Stimulated activated CD8-positive, alpha-beta memory T cell treated with anti-CD3 and anti-CD28 coated beads, Interleukin-15, amount 100 ng/mL, for 1 hour (primary cell): ENCODE data around the gene MFGE8.
"Not testable (repeated sequence)": the region's sequence is repeated elsewhere in the genome, so short reads cannot be mapped to it uniquely, and the experiment has no call there.

Experiments used
- DNase-seq: peaks from one replicate; pipeline ENCODE4 v3.0.0-alpha.2; 2020; ENCODE audit warnings: low read depth

The MFGE8 gene, protein sequence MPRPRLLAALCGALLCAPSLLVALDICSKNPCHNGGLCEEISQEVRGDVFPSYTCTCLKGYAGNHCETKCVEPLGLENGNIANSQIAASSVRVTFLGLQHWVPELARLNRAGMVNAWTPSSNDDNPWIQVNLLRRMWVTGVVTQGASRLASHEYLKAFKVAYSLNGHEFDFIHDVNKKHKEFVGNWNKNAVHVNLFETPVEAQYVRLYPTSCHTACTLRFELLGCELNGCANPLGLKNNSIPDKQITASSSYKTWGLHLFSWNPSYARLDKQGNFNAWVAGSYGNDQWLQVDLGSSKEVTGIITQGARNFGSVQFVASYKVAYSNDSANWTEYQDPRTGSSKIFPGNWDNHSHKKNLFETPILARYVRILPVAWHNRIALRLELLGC

DNA sequence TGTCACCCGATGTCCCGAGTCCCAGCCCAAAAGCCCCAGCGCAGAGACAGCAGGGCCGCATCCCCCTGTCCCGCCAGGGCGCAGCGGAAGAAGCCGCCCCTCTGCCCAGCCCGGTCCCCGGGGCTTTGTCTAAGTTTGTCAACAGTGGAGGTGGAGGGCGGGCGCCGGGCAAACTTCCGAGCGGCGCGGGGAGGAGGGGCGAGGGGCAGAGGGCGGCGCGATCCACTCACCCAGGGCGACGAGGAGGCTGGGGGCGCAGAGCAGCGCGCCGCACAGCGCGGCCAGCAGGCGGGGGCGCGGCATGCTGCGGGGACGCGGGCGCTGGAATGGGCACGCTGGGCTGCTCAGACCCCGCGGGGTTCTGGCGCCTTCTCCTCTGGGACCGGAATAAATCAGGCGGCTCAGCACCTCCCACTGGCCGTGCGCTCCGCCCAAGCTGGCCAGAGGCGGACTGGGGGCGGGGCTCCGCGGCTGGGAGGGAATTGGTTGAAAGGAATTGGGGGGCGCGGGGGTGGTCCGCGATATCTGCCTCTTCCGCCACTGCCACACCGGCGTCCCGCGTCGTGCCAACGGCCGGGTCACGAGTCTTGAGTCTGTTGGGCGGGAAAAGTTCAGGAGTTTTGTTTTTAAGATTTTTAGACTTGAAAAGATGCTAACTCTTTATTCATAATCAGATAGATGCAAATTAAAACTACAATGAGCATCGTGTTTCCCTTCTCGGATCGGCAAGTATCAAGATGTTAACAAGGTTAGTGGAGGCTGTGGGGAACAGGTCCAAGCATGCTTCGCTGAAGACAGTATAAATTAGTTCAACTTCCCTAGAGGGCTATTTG is at the start of gene MFGE8:
Gene MFGE8 (minus strand): TSS at position 363 of the 833 bp plus-strand sequence. CDS start 60 bp downstream, at position 303.
- DNase-seq = peak; percentile 39

DNA sequence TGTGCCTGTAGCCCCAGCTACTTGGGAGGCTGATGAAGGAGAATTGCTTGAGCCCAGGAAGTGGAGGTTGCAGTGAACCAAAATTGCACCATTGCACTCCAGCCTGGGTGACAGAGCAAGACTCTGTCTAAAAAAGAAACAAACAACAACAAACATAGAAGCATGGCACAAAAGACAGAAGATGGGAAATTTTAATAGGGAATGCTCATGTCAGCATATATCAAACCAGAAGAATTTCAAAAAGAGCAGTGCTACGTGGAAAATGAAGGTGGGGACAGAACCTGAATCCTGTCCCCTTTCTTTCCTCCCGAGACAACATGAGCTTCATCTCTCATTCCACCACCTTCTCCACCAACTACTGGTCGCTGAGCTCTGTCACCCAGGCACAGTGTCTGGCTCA is 46.3 kb upstream of the MFGE8 start:
- DNase-seq = no peak

DNA sequence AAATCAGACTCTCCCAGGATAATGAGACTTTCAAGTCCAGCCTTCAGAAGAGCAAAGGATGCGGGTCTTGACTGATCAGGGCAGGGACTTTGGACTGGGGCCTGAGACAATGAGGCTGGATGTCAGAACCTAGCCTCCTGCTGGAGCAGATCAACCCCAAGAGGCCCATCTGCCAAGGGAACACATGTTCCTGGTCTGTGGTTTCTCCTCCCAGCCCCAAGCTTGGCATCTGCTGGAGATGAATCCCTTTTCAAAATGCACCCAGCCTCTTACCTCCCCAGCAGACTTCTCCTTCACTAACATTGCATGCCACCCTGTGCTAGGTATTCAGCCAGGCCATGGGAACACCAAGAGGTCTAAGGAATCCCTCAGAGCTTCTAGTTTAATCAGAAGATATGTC is 43.7 kb upstream of the MFGE8 start:
- no peak for DNase-seq

DNA sequence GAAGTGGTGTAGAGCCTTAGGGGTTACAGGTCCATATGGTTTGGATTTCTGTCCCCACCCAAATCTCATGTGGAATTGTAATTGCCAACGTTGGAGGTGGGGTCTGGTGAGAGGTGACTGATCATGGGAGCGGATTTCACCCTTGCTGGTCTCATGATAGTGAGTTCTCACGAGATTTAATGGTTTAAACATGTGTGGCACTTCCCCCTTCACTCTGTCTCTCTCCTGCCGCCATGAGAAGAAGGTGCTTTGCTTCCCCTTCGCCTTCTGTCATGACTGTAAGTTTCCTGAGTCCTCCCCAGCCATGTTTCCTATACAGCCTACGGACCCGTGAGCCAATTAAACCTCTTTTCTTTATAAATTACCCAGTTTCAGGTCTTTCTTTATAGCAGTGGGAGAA is 43.1 kb upstream of the MFGE8 start:
- no peak for DNase-seq

DNA sequence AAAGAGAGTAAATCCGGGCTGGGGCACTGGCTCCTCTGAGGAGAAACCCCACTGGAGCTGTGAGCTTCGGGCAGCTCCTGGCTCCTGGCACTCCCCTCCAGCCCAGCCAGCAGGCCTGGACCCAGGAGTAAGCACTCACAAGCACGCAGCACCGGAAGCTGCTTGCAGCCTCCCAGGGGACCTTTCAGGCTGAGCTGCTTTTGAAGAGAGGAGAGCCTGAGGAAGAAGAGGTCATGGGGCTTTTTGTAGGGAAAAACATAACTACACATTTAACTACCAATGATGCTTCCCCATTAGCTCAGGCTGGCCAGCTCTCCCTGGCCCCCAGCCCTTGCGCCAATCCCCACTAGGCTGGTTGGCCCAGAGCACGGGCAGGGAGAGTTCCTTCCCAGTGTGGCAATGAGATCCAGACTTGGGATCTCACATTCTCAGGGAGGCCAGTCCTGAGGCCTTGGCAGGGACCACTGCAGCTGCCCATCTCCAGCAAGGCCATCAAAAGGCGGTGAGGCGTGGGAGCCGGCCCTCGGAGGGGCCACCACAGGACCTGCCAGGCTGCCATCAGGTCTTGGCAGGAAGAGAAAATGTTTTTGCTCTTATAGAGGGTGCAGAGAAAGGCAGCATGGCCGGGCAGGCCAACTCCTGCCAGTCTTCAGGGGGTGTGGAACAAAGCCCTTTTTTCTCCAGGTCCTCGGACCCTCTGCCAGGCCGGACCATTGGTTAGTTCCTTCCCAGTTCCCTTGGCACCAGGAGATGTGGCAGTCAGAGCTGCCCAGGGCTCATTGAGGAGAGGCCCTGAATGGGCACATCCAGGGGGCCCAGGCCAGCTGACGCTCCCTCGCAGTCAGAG is 41.5 kb upstream of the MFGE8 start:
- DNase-seq = no peak

DNA sequence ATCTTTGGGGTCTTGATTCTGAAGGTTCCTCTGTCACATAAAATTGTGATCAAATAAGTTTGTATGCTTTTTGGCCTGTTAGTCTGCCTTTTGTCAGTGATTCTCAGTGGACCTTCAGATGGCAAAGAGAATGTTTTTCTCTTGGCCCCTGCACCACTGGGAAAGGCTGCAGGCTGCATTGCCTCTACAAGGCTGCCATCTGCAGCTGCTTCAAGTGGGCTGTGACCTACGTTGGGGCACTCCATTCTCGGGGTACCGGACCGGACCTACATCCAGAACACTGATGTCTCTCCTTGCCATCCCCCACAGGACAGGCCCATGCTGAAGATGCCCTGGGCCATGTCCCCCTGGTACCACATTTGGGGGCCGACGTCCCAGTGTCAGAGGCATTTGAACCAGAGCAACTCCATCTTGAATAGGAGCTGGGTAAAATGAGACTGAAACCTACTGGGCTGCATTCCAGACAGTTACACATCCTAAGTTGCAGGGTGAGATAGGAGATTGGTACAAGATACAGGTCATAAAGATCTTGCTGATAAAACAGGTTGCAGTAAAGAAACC is 37.5 kb upstream of the MFGE8 start:
- no peak for DNase-seq

DNA sequence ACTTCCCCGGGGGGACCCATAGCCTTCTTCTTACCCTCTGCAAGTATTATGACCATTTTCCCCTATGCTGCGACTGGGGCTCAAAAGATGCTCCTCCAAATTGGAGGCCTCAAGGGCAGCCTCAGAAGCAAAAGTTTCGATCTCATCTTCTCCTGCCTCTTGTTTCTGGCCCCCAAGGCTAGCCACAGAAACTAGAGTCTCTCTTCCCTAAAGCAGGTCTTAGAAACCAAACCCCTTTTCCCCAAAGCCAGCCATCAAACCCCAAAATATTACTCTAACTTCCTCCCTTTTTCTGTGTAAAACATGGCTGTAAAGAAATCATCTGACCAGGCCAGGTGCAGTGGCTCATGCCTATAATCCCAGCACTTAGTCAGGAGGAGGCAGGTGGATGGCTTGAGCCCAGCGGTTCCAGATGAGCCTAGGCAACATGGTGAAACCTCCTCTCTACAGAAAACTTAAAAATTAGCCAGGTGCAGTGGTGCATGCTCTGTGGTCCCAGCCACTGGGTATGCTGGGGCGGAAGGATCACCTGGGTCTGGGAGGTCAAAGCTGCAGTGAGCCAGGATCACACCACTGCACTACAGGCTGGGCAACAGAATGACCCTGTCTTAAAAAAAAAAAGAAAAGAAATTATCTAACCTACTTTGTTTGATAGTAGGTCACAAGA is 36.7 kb upstream of the MFGE8 start:
- no peak for DNase-seq

DNA sequence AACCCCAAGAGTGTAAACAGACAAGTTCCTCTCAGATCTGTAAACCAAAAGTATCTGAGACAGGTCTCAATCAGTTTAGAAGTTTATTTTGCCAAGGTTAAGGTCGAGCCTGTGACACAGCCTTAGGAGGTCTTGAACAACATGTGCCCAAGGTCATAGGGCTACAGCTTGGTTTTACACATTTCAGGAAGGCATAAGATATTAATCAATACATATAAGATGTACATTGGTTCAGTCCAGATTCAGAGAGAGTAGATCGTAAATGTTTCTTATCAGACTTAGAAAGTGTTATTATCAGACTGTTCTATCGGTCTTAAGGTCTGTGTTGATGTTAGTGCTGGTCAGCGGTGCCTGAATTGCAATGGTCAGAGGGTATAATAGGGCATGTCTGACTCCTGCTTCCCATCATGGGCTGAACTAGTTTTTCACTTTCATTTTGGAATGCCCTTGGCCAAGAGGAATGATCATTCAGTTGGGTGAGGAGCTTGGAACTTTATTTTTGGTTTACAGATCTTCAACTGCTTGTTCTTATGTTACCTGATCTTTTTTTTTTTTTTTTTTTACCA is 27.0 kb upstream of the MFGE8 start:
- DNase-seq = no peak

DNA sequence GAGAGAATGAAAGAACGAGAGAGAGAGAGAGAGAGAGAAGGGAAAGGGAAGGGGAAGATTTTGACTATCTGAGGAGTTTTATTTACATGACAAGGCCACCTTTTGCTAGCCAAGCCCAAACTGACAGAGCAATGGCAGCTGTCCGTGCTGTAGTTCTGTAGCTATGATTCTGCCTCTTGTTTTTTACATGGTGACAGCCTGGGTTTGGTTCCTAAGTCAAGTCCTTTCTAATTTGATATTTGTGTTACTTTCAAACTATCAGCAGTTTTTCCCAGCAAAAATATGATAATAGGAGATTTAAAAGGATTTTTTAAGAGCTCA is 26.3 kb upstream of the MFGE8 start:
- no peak for DNase-seq

DNA sequence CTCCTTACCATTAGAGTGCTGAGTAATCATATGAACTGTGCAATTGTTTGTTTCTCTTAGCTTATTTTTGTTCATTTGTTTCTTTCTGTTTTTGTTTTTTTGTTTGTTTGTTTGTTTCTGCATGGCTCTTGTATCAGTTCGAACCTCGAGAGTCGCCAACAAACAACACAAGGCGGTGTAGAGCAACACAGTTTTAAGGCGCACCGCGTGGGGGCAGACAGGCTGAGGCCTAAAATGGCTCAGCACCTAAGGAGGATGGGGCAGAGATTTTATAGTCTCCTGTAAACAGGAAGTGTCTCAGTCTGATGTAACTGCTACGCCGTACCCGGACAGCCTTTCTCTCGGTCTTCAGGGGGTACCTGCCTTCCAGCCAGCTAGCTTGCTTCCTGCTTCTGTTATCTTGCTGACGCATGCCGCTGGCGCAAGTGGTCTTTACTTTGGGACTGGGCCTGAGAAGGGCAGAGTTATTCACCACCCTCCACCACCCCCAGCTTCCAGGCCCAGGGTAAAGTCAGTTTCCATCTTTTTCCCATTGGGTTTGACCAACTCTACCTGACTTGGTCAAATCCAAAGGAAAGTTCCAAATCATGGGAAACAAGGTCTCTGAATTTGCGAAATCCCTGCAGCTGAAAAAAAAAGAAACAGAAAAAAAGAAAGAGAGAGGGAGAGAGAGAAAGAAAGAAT is 25.8 kb upstream of the MFGE8 start:
- no peak for DNase-seq

DNA sequence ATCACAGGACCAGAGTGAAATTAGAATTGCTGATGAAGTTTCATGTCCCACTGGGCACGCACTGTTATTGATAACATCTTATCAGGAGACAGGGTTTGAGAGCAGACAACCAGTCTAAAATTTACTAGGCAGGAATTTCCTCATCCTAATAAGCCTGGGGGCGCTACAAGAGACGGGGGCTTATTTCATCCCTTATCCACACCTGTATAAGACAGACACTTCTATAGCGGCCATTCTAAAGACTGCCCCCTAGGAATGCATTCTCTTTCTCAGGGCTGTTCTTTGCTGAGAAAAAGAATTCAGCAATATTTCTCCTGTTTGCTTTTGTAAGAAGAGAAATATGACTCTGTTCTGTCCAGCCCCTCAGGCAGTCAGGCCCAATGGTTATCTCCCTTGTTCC is 21.3 kb upstream of the MFGE8 start:
- not testable (repeated sequence) for DNase-seq

DNA sequence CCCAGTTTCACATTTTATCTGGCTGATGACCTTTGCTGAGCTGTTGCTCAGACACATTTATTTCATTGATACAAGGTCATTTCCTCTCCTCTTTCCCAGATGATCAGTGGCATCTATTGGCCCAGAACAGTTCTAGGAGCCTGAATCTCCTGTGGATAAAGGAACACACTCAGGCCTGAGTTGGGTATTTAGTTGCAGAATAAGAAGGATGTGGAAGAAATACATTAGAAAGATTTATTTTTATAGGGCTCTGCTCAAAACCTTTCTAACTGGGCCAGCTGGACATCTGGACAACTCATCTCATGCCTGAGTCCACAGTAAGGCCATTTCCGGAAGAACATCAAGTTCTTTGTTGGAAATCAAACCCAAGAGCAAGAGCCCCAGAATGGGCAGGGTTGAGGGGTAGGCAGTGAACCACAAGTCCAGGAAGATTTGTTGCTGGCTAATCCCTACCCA is 19.7 kb upstream of the MFGE8 start:
- DNase-seq = no peak

DNA sequence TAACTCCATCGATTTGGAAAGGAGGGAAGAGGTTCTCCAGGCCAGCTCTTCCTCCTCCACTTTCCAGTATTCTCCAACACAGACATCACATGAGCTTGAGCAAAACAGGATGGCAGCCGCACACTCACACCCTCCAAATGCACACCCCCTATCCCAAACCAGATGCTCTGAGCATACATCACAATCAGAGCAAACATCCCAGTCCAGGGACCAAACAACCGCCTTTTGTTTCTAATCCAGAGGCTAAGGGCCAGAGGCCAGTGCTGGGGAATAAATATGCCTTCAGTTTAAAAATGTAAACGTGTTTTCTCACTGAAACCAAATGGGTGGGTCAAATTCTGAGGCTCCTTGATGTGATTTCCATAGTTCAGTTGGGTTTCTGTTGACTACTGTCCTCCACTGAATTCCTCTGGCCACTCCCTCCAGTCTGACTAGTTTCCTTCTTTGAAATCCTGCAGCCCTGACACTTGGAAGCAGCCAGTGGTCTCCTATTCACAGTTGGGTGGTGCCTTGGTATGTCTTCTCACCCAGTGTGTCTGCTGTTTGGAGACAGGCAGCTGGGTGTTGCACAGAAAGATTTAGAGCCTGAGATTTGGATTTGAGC is 19.2 kb upstream of the MFGE8 start:
- no peak for DNase-seq

DNA sequence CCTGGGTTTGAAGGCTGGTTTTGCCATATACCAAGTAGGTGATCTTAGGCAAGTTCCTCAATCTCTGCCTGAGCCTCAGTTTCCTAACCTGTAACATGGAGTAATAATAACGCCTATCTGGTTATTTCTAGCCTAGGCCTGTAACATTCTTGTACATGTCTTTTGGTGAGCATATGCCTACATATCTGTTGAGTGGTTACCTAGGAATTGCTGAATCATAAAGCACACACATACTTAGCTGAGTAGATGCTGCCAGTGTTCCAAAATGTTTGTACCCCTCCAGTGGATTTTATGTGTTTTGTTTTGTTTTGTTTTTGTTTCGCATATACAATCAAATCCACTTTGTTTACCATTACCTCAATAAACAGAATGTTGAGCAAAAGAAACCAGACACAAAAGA is 17.4 kb upstream of the MFGE8 start:
- no peak for DNase-seq

DNA sequence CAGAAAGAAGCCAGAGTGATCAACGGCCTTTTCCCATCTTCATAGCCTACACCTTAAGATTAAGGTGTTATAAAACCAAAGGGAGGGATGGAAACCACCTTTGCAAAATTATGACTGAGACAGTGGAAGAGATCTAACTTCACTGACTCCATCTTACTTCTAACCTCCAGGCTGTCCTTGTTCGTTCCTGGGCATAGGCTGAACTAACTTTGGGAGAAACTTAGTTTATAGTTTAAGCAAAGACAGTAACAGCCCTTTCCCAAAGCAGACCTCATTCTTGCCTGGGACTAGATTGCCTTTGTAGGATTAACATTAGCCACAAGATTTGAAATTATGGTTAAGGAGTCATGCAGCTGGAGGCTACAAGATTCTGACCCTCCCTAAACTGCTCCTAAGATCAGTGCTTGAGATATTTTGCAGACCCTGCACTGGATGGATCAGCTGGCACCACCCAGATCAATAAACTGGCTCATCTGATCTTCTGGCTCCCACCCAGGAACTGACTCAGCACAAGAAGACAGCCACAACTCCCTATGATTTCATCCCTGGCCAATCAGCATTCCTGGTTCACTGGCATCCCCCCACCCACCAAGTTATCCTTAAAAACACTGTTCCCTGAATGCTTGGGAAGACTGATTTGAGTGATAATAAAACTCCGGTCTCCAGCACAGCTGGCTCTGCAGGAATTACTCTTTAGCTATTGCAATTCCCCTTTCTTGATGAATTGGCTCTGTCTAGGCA is 16.3 kb upstream of the MFGE8 start:
- not testable (repeated sequence) for DNase-seq

DNA sequence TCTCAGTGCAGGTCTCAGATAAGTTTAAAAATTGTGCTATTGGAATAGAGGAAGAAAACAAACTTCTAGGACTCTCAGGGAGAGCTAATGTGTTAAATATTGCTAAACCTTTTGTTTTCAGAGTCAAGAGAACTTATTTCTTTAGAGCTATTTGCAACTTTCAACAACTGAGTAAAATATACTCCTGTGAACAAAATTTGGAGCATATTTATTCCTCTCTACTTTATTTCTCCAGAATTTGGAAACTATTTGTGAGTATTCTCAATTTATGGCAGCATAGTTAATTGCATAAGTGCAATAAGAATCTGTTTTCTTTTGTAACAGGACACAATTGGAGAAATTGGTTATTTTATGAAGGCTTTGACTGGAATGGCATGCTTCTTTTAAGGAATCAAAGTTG is 15.0 kb upstream of the MFGE8 start:
- not testable (repeated sequence) for DNase-seq

DNA sequence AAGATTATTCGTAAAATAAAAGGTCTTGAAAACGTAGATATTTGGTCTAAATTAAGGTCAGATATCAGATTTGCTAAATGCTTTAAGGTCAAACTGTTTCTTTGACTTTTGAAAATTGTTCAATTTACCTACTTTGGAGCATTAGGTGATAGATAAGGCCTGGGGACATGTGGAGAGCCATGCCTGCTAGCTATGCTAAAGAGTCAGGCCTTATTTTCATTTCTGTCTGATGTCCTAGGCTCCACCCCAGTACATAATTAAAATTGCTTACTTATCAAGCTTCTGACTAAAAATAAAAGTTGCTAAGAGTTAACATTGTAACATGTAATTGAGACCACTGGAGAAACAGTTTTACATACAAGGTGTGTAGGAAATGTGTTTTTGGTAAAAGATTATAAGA is 12.5 kb upstream of the MFGE8 start:
- not testable (repeated sequence) for DNase-seq

DNA sequence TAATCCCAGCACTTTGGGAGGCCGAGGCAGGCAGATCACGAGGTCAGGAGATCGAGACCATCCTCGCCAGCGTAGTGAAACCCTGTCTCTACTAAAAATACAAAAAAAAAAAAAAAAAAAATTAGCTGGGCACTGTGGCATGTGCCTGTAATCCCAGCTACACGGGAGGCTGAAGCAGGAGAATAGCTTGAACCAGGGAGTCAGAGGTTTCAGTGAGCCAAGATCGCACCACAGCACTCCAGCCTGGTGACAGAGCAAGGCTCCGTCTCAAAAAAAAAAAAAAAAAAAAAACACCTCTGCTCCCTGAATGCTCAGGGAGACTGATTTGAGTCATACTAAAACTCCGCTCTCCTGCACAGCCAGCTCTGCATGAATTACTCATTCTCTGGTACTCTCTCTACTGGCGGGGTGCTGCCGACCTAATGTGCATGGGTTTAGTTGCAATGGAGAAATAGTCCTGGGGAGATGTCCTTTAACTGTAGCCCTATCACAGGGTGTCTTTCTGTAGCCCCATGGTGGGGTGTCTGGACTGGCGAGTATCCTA is 7.8 kb upstream of the MFGE8 start:
- DNase-seq = not testable (repeated sequence)
